Cerebellar cortex (tissue), 1 donor: ENCODE measurements around the gene NLRX1.
"Not testable (repeated sequence)": the region's sequence is repeated elsewhere in the genome, so short reads cannot be mapped to it uniquely, and the experiment has no call there.

Source experiments
- DNase-seq: peaks from one replicate; pipeline ENCODE4 v3.0.0-alpha.2; 2015; ENCODE audit warnings: low spot score

Gene NLRX1

DNA sequence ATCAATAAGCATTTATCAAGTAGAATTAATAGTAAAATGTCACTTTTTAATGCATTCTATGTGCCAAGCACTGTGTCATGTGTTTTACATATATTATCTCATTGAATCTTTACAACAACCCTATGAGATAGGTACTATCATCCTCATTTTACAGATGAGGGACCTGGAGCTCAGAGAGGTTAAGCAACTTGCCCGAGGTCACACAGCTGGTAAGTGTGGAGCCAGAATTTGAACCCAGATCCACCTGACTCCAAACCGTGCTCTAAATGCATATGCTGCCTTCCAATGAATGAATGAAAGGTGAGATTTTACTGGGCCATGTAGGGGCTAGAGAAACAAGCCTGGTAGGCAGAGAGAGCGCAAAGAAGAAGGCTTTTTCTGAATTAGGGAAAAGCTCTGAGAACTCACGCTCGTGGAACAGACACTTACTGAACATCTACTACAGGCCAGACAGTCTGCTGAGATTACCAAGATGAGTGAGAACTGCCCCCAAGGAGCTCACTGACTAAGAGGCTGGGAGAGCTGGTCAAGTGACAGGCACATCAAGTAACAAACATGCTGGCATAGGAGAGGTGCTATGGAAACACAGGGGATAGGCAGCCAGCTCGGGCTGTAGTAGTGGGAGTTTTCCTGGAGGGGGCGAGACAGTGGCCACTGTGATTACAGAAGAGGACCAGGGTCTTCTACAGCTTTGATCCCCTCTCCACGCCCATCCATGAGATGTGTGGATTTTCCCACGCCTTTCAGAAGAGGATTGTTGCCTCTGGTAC is 15.3 kb upstream of the NLRX1 start:
- no peak for DNase-seq

- DNase-seq, result no peak
Measured at GRCh38 chr11:119154178-119154577, 14.3 kb upstream of the NLRX1 start.

GRCh38 chr11:119155733-119156492 is 12.6 kb upstream of the NLRX1 start:
- no peak for DNase-seq

DNA sequence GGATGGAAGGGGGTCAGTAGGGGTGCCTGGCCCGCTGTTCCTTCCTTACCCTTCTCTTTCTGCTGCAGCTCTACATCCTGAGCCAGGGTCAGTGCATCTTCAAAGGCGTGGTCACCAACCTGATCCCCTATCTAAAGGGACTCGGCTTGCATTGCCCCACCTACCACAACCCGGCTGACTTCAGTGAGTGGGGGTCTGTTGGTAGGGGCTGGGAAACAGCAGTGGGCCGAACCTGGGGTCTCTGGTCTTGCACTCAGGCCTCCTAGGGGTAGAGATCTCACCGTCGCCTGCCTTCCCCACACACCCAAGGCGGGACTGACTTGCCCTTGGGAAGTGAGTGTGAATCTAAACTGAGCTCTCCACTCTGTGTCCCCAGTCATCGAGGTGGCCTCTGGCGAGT is 12.0 kb upstream of the NLRX1 start:
- no peak for DNase-seq

GRCh38 chr11:119157063-119157462 is 11.5 kb upstream of the NLRX1 start:
- DNase-seq, result no peak

- DNase-seq, result no peak
Measured at GRCh38 chr11:119158467-119158866, 10.1 kb upstream of the NLRX1 start.

DNA sequence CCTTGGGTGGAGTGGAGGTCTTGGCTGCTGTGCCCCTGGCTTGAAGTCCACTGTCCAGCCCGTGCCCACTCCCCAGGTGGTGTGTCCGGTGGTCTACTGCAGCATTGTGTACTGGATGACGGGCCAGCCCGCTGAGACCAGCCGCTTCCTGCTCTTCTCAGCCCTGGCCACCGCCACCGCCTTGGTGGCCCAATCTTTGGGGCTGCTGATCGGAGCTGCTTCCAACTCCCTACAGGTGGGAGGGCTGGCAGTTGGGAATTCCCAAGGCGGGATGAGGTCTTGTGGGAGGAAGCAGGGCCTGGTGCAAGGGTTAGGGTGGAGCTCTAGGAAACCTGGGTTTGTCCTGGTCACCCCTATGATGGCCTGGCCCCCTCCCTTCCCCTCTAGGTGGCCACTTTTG is 8.4 kb upstream of the NLRX1 start:
- DNase-seq, result no peak

DNA sequence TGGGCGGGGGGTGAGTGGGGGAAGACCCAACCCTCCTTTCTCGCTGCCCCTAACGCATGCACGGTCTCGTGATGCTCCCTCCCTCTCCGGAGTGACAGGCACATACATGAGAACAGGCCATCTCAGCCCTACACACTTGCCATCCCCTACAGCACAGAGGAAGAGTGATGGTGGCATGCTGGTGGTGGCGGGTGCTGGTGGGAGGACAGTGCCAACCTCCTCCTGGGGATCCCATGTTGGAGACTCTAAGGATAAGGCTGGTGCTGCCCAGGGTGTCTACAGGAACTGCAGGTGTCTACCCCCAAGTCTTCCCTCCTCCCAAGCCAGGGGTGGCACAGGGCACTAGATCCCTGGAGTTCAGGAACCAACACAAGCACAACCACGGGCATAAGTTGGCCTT is 6.7 kb upstream of the NLRX1 start:
- DNase-seq, result no peak

DNA sequence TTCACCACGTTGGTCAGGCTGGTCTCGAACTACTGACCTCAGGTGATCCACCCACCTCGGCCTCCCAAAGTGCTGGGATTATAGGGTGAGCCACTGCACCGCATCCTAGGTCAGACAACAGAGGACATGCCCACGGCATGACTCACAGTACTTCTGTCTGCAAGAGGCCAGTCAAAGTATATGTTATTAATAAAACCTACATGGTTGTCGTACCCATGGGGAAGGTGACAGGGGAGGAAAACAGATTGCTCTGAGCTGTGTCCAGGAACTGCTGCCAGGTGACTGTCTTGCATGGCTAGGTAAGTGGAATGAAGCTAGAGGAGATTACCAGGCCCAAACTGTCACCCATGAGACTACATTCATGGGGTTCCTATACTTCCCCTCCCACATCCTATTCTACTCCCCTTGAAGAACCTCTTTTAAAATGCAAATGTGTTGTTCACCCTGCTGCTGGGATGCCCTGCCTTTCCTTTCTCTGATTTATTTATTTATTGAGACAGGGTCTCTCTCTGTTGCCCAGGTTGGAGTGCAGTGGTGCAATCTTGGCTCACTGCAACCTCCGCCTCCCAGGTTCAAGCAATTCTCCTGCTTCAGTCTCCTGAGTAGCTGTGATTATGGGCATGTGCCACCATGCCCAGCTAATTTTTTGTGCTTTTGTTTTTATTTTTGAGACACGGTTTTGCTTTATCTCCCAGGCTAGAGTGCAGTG is 2.0 kb upstream of the NLRX1 start:
- DNase-seq, result peak; percentile 64

- DNase-seq, result not testable (repeated sequence)
Measured at GRCh38 chr11:119167077-119167458, 1.5 kb upstream of the NLRX1 start.

- no peak for DNase-seq
Measured at GRCh38 chr11:119167933-119168332, 592 bp upstream of the NLRX1 start.

DNA sequence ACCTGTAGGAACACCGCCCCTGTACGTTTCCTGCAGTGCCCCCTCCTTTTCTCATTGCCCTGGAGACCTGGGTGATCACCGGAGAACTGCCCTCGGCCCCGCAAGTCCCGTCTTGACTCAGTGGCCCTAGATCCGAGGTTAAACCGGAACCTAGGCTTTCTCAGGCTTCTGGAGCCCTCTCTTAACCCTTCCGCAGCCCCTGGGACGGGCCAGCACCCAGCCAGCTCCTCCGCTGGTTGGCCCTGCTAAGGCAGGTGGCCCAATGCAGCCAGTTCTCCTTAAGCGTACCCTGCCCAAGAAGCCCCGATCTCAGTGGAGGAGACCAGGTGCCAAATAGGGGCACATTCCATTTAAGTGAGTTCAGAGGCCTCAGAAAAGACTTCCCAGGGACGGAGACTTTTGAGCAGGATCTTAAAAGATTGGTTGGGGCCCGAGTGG is 776 bp downstream of the NLRX1 start:
- DNase-seq, result peak; percentile 38

- no peak for DNase-seq
Measured at GRCh38 chr11:119172513-119172912, 4.0 kb downstream of the NLRX1 start.

- DNase-seq, result no peak
Measured at GRCh38 chr11:119173453-119173852, 4.9 kb downstream of the NLRX1 start.

- no peak for DNase-seq
Measured at GRCh38 chr11:119175493-119176077, 7.1 kb downstream of the NLRX1 start.

DNA sequence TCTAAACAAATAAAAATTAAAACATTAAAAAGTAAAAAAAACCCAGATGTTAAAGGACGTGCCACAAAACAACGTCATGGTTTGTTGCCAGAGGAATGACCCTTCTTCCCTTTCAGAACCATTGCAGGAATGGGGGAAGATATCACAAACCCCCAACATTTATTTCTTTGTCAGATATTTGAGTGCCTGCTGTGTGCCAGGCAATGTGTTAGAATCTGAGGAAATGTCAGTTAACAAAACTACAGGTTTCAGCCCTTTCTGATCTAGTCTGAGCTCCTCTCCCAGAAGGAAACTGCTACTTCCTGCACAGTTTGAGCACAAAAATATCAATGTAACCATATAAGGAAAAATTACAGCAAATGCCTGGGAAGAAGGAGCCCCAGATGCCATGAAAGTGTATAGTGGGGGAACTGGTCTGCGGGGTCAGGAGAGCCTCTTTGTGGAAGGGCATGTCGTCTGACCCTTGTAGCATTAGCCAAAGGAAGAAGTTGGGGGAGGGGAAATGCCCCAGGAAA is 9.7 kb downstream of the NLRX1 start:
- no peak for DNase-seq

GRCh38 chr11:119179342-119179741 is 10.8 kb downstream of the NLRX1 start:
- no peak for DNase-seq

DNA sequence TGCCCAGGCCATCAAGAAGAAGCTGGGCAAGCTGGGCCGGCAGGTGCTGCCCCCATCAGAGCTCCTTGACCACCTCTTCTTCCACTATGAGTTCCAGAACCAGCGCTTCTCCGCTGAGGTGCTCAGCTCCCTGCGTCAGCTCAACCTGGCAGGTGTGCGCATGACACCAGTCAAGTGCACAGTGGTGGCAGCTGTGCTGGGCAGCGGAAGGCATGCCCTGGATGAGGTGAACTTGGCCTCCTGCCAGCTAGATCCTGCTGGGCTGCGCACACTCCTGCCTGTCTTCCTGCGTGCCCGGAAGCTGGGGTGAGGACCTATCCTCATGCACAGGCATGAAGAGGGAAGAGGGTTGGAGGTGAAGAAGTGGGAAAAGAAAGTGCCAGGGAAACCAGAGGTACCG is 11.5 kb downstream of the NLRX1 start:
- no peak for DNase-seq

DNA sequence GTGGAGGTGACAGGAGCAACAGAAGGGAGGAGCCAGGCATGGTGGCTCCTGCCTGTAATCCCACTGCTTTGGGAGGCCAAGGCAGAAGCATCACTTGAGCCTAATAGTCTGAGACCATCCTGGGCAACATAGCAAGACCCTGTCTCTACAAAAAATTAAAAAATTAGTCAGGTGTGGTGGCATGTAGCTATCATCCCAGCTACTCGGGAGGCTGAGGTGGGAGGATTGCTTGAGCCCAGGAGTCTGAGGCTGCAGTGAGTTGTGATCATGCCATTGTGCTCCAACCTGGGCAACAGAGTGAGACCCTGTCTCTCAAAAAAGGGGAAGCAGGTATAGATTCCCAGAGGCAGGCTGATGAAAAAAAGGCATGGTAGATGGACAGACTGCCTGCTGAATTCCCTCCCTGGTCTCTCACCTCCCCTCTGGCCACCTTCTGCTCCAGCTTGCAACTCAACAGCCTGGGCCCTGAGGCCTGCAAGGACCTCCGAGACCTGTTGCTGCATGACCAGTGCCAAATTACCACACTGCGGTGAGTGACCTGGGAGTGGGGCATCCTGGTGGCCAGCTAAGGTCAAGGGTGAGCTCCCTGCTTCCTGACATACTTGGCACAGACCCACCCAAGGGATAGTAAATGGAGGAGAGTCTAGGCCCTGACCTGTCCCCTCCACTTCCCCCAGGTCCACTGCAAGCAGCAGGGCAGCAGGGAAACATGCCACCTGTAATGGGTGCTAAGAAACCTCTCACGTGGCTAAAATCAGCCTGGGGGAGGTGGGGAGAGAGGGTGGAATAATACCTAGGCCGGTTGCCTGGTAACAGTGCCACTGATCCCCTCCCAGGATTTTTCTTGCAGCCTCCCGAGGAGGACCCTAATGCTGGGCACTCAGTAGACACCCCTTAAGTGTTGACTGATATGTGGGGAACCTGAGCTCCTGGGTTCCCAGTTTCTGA is 12.5 kb downstream of the NLRX1 start:
- DNase-seq, result no peak

DNA sequence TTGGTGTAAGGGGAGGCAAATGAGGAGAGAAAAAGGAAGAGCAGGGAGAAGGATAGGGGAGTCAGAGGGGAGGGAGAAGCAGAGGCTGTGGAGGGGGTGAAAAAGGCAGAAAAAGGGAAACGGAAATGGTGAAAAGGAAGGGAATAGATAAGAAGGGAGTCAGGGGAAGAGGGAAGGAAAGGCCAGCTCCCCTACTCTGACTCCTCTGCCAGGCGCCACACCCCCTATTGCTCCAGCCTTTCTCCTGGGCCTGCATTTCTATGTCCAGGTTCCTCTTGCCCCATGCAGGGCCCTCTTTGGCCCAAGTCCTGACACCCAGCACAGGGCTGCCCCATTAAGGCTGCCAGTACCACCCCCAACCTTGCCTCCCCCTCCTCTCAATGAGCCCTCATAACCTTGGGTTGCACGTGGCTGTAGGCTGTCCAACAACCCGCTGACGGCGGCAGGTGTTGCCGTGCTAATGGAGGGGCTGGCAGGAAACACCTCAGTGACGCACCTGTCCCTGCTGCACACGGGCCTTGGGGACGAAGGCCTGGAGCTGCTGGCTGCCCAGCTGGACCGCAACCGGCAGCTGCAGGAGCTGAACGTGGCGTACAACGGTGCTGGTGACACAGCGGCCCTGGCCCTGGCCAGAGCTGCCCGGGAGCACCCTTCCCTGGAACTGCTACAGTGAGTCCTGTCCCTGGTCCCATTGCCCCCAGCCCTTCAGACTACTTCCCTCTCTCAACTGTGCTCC is 13.3 kb downstream of the NLRX1 start:
- DNase-seq, result no peak
